HepG2 (cell line): ENCODE data around the gene LYRM4. TPM values are rescaled to one million over a fixed set of nuclear protein-coding genes. Genes with fewer than 3 reads are reported as not detected.
A peak's percentile ranks its signal among the peaks of the same experiment; 100 is the strongest.

Experiments used
- CAMTA2 ChIP-seq: sonication (generic); formaldehyde crosslinking; IDR thresholded peaks from 2 replicates; pipeline ENCODE4 v1.4.0; 2020; ENCODE audit warnings: mild to moderate bottlenecking, missing genetic modification reagents, borderline replicate concordance
- CBX5 ChIP-seq: sonication (generic); formaldehyde crosslinking; IDR thresholded peaks from 2 replicates; pipeline ENCODE4 v1.4.0; 2020; ENCODE audit warnings: missing genetic modification reagents, borderline replicate concordance
- EEA1 ChIP-seq: sonication (generic); formaldehyde crosslinking; IDR thresholded peaks from 2 replicates; pipeline ENCODE4 v1.5.1; 2020; ENCODE audit warnings: mild to moderate bottlenecking, missing genetic modification reagents, borderline replicate concordance
- HNRNPH1 ChIP-seq: fragments of 200-400 bp; formaldehyde crosslinking; optimal IDR thresholded peaks from 2 replicates; pipeline ENCODE3; 2017; ENCODE audit warnings: mild to moderate bottlenecking, low read depth, low read length
- KDM6A ChIP-seq: IDR thresholded peaks from 2 replicates; pipeline ENCODE4 v1.6.1; 2016; ENCODE audit warnings: low read depth
- KLF15 ChIP-seq: sonication (generic); formaldehyde crosslinking; IDR thresholded peaks from 2 replicates; pipeline ENCODE4 v1.8.1; 2023; ENCODE audit warnings: borderline replicate concordance, mild to moderate bottlenecking, inconsistent platforms, missing genetic modification reagents, mixed read lengths
- KLF9 ChIP-seq: IDR thresholded peaks from 2 replicates; pipeline ENCODE4 v1.6.1; 2016; ENCODE audit warnings: low read depth
- MATR3 ChIP-seq: sonication (generic); formaldehyde crosslinking; IDR thresholded peaks from 2 replicates; pipeline ENCODE4 v1.4.0; 2020; ENCODE audit warnings: missing genetic modification reagents
- MBNL3 ChIP-seq: fragments of 250-450 bp; sonication (Bioruptor Pico); conservative IDR thresholded peaks from 2 replicates; pipeline ENCODE4 v1.8.0; 2022; ENCODE audit warnings: mild to moderate bottlenecking, inconsistent platforms
- MTA1 ChIP-seq: sonication (generic); formaldehyde crosslinking; IDR thresholded peaks from 2 replicates; pipeline ENCODE4 v1.4.0; 2020; ENCODE audit warnings: missing genetic modification reagents, mild to moderate bottlenecking, borderline replicate concordance
- MTA3 ChIP-seq: sonication (generic); formaldehyde crosslinking; IDR thresholded peaks from 2 replicates; pipeline ENCODE4 v1.4.0; 2020; ENCODE audit warnings: missing genetic modification reagents
- NFIB ChIP-seq: sonication (generic); formaldehyde crosslinking; IDR thresholded peaks from 2 replicates; pipeline ENCODE4 v1.9.0; 2021; ENCODE audit warnings: missing genetic modification reagents, mild to moderate bottlenecking, borderline replicate concordance
- NR2F1 ChIP-seq, 2 experiments: fragments of 450-650 bp in 1 of 2; formaldehyde crosslinking in 1 of 2; IDR thresholded peaks; 2 replicates each; pipeline versions ENCODE4 v1.5.0 to v1.6.1; 2016 to 2020; ENCODE audit warnings: mild to moderate bottlenecking in 1 of 2, missing compliant biosample characterization in 1 of 2, missing genetic modification reagents in 1 of 2, moderate library complexity in 1 of 2
- RARA ChIP-seq: IDR thresholded peaks from 2 replicates; pipeline ENCODE4 v1.6.1; 2016; ENCODE audit warnings: missing genetic modification reagents, missing compliant biosample characterization
- RELA ChIP-seq: sonication (generic); formaldehyde crosslinking; IDR thresholded peaks from 2 replicates; pipeline ENCODE4 v1.4.0; 2020; ENCODE audit warnings: missing genetic modification reagents
- SIX1 ChIP-seq: sonication (generic); formaldehyde crosslinking; IDR thresholded peaks from 2 replicates; pipeline ENCODE4 v1.4.0; 2020; ENCODE audit warnings: missing genetic modification reagents, borderline replicate concordance
- SRSF1 ChIP-seq: fragments of 200-400 bp; formaldehyde crosslinking; optimal IDR thresholded peaks from 2 replicates; pipeline ENCODE3; 2017; ENCODE audit warnings: mild to moderate bottlenecking, low read depth, low read length, moderate library complexity
- SYNCRIP ChIP-seq: fragments of 200-400 bp; formaldehyde crosslinking; IDR thresholded peaks from 2 replicates; pipeline ENCODE4 v1.6.1; 2018; ENCODE audit warnings: mild to moderate bottlenecking, low read depth, low read length; ENCODE audit not compliant: insufficient read depth
- TBX2 ChIP-seq: sonication (generic); formaldehyde crosslinking; IDR thresholded peaks from 2 replicates; pipeline ENCODE4 v1.5.0; 2020; ENCODE audit warnings: missing genetic modification reagents, mild to moderate bottlenecking, borderline replicate concordance
- TEAD3 ChIP-seq: optimal IDR thresholded peaks from 2 replicates; pipeline ENCODE3; 2016; ENCODE audit warnings: borderline replicate concordance
- ZC3H13 ChIP-seq: sonication (generic); formaldehyde crosslinking; IDR thresholded peaks from 2 replicates; pipeline ENCODE4 v1.8.1; 2023; ENCODE audit warnings: mild to moderate bottlenecking, missing genetic modification reagents, moderate library complexity
- ZFYVE20 ChIP-seq: sonication (generic); formaldehyde crosslinking; IDR thresholded peaks from 2 replicates; pipeline ENCODE4 v1.8.0; 2023; ENCODE audit warnings: low read depth, mild to moderate bottlenecking, moderate library complexity, missing genetic modification reagents, borderline replicate concordance
- ZNF251 ChIP-seq: sonication (generic); formaldehyde crosslinking; IDR thresholded peaks from 2 replicates; pipeline ENCODE4 v1.9.0; 2021; ENCODE audit warnings: mild to moderate bottlenecking, missing genetic modification reagents
- ZNF253 ChIP-seq: sonication (generic); formaldehyde crosslinking; IDR thresholded peaks from 2 replicates; pipeline ENCODE4 v1.8.0; 2022; ENCODE audit warnings: mild to moderate bottlenecking, missing genetic modification reagents, borderline replicate concordance
- ZNF30 ChIP-seq: sonication (generic); formaldehyde crosslinking; IDR thresholded peaks from 2 replicates; pipeline ENCODE4 v1.5.0; 2020; ENCODE audit warnings: mild to moderate bottlenecking, missing genetic modification reagents
- ZNF468 ChIP-seq: sonication (generic); formaldehyde crosslinking; IDR thresholded peaks from 2 replicates; pipeline ENCODE4 v1.8.0; 2022; ENCODE audit warnings: mild to moderate bottlenecking, moderate library complexity, missing genetic modification reagents
- ZNF550 ChIP-seq: sonication (generic); formaldehyde crosslinking; IDR thresholded peaks from 2 replicates; pipeline ENCODE4 v1.4.0; 2020; ENCODE audit warnings: mild to moderate bottlenecking, missing genetic modification reagents, borderline replicate concordance
- ZNF660 ChIP-seq: sonication (generic); formaldehyde crosslinking; IDR thresholded peaks from 2 replicates; pipeline ENCODE4 v1.5.1; 2020; ENCODE audit warnings: mild to moderate bottlenecking, low read depth, missing genetic modification reagents, borderline replicate concordance
- ZNF768 ChIP-seq: sonication (generic); formaldehyde crosslinking; IDR thresholded peaks from 2 replicates; pipeline ENCODE4 v1.4.0; 2020; ENCODE audit warnings: missing genetic modification reagents
- ZNF792 ChIP-seq: IDR thresholded peaks from 2 replicates; pipeline ENCODE4 v1.6.1; 2016
- polyA plus RNA-seq, 8 experiments: library from polyadenylated mRNA; depleted of rRNA in 3 of 8; stranded (reverse) in 7 of 8; unstranded in 1 of 8; fragments of >200 nt; fragmentation: Illumina TruSeq in 4 of 8; extraction: Trizol in 4 of 8; gene quantifications; 2 replicates each; pipeline versions ENCODE4 v1.2.1 to v1.2.3, GENCODE V29; 2011 to 2016; ENCODE audit warnings: low read depth in 4 of 8, missing spikeins in 1 of 8, mixed read lengths in 1 of 8; ENCODE audit not compliant: insufficient read depth in 1 of 8
- total RNA-seq, 5 experiments: library from RNA; depleted of rRNA; stranded (reverse); fragments of >200 nt; fragmentation: Illumina TruSeq; extraction: Trizol; gene quantifications; 2 replicates each; pipeline ENCODE4 v1.2.3, GENCODE V29; 2016; ENCODE audit warnings: low read depth in 1 of 5
- TF ChIP-seq, protein P1 (sequence below): sonication (generic); formaldehyde crosslinking; IDR thresholded peaks from 2 replicates; pipeline ENCODE4 v1.4.0; 2020; ENCODE audit warnings: missing genetic modification reagents
- TF ChIP-seq, protein P2 (sequence below): sonication (generic); formaldehyde crosslinking; IDR thresholded peaks from 2 replicates; pipeline ENCODE4 v1.4.0; 2020; ENCODE audit warnings: low read depth, mild to moderate bottlenecking, missing genetic modification reagents

LYRM4 gene
- total and polyA plus RNA-seq, 2 of the 13 experiments (the other 11 are each of a cell fraction or from before 2014, with no cell fraction given): 64.6 to 67.5 TPM

DNA sequence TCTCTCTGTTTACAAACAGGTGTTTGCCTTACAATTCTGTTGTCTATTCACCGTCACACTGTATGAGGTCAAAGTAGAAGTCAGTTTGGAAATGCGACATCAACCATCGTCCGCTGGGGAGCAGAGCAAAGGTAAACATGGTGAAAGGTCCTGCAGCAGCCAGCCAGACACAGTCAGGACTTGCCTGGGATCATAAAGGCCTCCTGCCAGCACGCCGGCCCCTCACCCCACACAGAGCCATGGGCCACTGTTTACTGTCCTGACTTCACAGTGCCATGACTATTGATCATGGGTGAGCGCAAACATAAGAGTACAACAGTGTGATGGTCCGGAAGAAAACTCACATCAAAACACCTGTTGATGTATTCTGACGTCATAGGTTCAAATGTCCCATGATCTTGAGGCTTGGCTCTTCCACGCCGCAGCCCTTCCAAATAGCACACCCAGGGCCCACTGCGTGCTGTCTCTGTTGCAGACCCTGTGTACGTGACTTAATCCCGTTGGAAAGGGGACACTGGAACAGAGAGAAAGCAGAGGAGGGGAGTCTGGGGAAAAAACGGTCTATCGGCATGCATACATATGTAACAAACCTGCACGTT lies 192.5 kb downstream of the LYRM4 start (continued):
- TF ChIP-seq HNRNPH1 (no peak), CBX5 (peak; percentile 98), TEAD3 (CRISPR knock-in tag) (peak; percentile 95), SIX1 (peak; percentile 60; the same call in 1 of the 2 replicates), ZNF768 (CRISPR knock-in tag) (peak; percentile 64), ZNF251 (no peak), RELA (CRISPR knock-in tag) (0 out of 2 replicates have a peak, but pooled peaks have one; percentile 68), NR2F1 (CRISPR knock-in tag; IDR thresholded peaks at IDR 0.05) (peak; percentile 68 to 79), KLF9 (CRISPR knock-in tag) (0 out of 2 replicates have a peak, but pooled peaks have one; percentile 78), KDM6A (CRISPR knock-in tag) (peak; percentile 99), EEA1 (0 out of 2 replicates have a peak, but pooled peaks have one; percentile 45), MTA1 (CRISPR knock-in tag) (peak; percentile 99), MBNL3 (CRISPR knock-in tag) (no peak), ZNF30 (CRISPR knock-in tag) (no peak), ZNF550 (no peak), ZFYVE20 (CRISPR knock-in tag) (no peak), NFIB (CRISPR knock-in tag) (no peak), ZNF660 (CRISPR knock-in tag) (no peak), SRSF1 (no peak), MTA3 (CRISPR knock-in tag) (no peak), MATR3 (CRISPR knock-in tag) (no peak), CAMTA2 (CRISPR knock-in tag) (no peak), ZNF253 (CRISPR knock-in tag) (no peak), KLF15 (CRISPR knock-in tag) (no peak), ZC3H13 (no peak), TBX2 (CRISPR knock-in tag) (peak; percentile 99), ZNF468 (no peak), SYNCRIP (no peak), RARA (CRISPR knock-in tag) (peak; percentile 97), ZNF792 (CRISPR knock-in tag) (peak; percentile 98)
- TF ChIP-seq, protein P1, sequence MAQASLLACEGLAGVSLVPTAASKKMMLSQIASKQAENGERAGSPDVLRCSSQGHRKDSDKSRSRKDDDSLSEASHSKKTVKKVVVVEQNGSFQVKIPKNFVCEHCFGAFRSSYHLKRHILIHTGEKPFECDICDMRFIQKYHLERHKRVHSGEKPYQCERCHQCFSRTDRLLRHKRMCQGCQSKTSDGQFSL (CRISPR knock-in tag): peak; percentile 77; the same call in 1 of the 2 replicates
- TF ChIP-seq, protein P2, sequence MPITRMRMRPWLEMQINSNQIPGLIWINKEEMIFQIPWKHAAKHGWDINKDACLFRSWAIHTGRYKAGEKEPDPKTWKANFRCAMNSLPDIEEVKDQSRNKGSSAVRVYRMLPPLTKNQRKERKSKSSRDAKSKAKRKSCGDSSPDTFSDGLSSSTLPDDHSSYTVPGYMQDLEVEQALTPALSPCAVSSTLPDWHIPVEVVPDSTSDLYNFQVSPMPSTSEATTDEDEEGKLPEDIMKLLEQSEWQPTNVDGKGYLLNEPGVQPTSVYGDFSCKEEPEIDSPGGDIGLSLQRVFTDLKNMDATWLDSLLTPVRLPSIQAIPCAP (CRISPR knock-in tag): no peak
